ENCODE measurements around the gene CMSS1. TPM values are rescaled to one million over a fixed set of nuclear protein-coding genes. Genes with fewer than 3 reads are reported as not detected.

The CMSS1 gene
- polyA plus RNA-seq, 1 donor from 2014 or later = 31.8 TPM

GRCh38 chr3:99971761-99972160, 154.1 kb downstream of the CMSS1 start:
- Histone ChIP-seq H3K4me2 (ENCODE audit: low read length) (no peak overlapping the region), H3K27me3 (ENCODE audit: insufficient read depth, low read depth, low read length) (no peaks in the 10 kb centered on the region), H3K79me2 (replicated peaks; ENCODE audit: insufficient read depth, low read length) (no peaks in the 10 kb centered on the region), H4K20me1 (ENCODE audit: insufficient read depth) (no peaks in the 10 kb centered on the region), H2AFZ (ENCODE audit: low read depth, low read length) (no peak overlapping the region), H3K9ac (ENCODE audit: low read length) (no peak overlapping the region), H3K36me3 (ENCODE audit: insufficient read depth, low read length) (no peaks in the 10 kb centered on the region), H3F3A (ENCODE audit: insufficient read depth, low read length, poor library complexity, severe bottlenecking) (no peaks in the 10 kb centered on the region), H3K27ac (ENCODE audit: low read length) (no peak overlapping the region), H3K9me3 (ENCODE audit: low read length) (no peaks in the 10 kb centered on the region), H3K4me3 (ENCODE audit: low read length) (no peak overlapping the region), H3K9me2 (ENCODE audit: insufficient read depth, low read length) (no peaks in the 10 kb centered on the region)
- TF ChIP-seq RAD21 (conservative IDR thresholded peaks at IDR 0.05) (no peak), TAF1 (IDR thresholded peaks at IDR 0.05; ENCODE audit: low read depth) (no peak), SMC3 (conservative IDR thresholded peaks at IDR 0.05; ENCODE audit: poor library complexity) (no peak), MXI1 (conservative IDR thresholded peaks at IDR 0.05; ENCODE audit: poor library complexity, severe bottlenecking) (no peak), REST (IDR thresholded peaks at IDR 0.05; ENCODE audit: borderline replicate concordance) (no peak), POLR2AphosphoS5 (IDR thresholded peaks at IDR 0.05) (no peak), EZH2 (IDR thresholded peaks at IDR 0.05; ENCODE audit: borderline replicate concordance, insufficient read depth, low read length, poor library complexity, severe bottlenecking) (no peak), EP300 (conservative IDR thresholded peaks at IDR 0.05; ENCODE audit: poor library complexity, severe bottlenecking) (no peak)
- TF ChIP-seq, protein P1, sequence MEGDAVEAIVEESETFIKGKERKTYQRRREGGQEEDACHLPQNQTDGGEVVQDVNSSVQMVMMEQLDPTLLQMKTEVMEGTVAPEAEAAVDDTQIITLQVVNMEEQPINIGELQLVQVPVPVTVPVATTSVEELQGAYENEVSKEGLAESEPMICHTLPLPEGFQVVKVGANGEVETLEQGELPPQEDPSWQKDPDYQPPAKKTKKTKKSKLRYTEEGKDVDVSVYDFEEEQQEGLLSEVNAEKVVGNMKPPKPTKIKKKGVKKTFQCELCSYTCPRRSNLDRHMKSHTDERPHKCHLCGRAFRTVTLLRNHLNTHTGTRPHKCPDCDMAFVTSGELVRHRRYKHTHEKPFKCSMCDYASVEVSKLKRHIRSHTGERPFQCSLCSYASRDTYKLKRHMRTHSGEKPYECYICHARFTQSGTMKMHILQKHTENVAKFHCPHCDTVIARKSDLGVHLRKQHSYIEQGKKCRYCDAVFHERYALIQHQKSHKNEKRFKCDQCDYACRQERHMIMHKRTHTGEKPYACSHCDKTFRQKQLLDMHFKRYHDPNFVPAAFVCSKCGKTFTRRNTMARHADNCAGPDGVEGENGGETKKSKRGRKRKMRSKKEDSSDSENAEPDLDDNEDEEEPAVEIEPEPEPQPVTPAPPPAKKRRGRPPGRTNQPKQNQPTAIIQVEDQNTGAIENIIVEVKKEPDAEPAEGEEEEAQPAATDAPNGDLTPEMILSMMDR (IDR thresholded peaks at IDR 0.05; ENCODE audit: poor library complexity, severe bottlenecking) = no peak

- TF ChIP-seq MXI1 (conservative IDR thresholded peaks at IDR 0.05; ENCODE audit: poor library complexity, severe bottlenecking) (no peak), POLR2AphosphoS5 (IDR thresholded peaks at IDR 0.05) (peak; percentile 34)
- Histone ChIP-seq H3K27ac (ENCODE audit: low read length) (no peak overlapping the region), H3K79me2 (replicated peaks; ENCODE audit: insufficient read depth, low read length) (no peaks in the 10 kb centered on the region)
These were observed 154.9 kb downstream of the CMSS1 start for GRCh38 chr3:99972380-99973104.

More at GRCh38 chr3:99972380-99973104, 154.9 kb downstream of the CMSS1 start:
- H3F3A ChIP-seq (ENCODE audit: insufficient read depth, low read length, poor library complexity, severe bottlenecking) = no peaks in the 10 kb centered on the region
- no peaks in the 10 kb centered on the region for H3K9me2 ChIP-seq (ENCODE audit: insufficient read depth, low read length)
- no peak overlapping the region for H3K4me3 ChIP-seq (ENCODE audit: low read length)
- H3K36me3 ChIP-seq (ENCODE audit: insufficient read depth, low read length) = no peaks in the 10 kb centered on the region
- H3K9me3 ChIP-seq (ENCODE audit: low read length) = no peaks in the 10 kb centered on the region
- no peaks in the 10 kb centered on the region for H4K20me1 ChIP-seq (ENCODE audit: insufficient read depth)
- H3K27me3 ChIP-seq (ENCODE audit: insufficient read depth, low read depth, low read length) = no peaks in the 10 kb centered on the region
- H3K4me2 ChIP-seq (ENCODE audit: low read length) = no peak overlapping the region
- no peak overlapping the region for H2AFZ ChIP-seq (ENCODE audit: low read depth, low read length)
- H3K9ac ChIP-seq (ENCODE audit: low read length) = no peak overlapping the region
